ENCODE data around the gene RFX7. TPM values are rescaled to one million over a fixed set of nuclear protein-coding genes. Genes with fewer than 3 reads are reported as not detected.

The RFX7 gene
- polyA plus RNA-seq, 2 of the 4 experiments (the other 2 are of a cell fraction), result 11.7 to 14.9 TPM

- CTCF ChIA-PET, result interaction anchor here (0.6 to 4.9 kb wide), 39 partner anchors 8 to 417 kb away, joined by 3 to 68 read pairs (median 4); partner anchors contain the start of gene NEDD4
- Histone ChIP-seq H3K4me2 (no peak overlapping the region), H3K4me1 (0 out of 3 replicates have a peak, but pooled peaks cover 6% of the 10 kb centered on the region), H3K27ac (peak overlapping the region; percentile 0 to 4; a peak in 1 of 6 replicates), H3K4me3 (no peak overlapping the region), H3K9me3 (no peaks in the 10 kb centered on the region)
- TF ChIP-seq FOXS1 (CRISPR knock-in tag; IDR thresholded peaks at IDR 0.05) (no peak), RARB (CRISPR knock-in tag; IDR thresholded peaks at IDR 0.05) (no peak), EP300 (IDR thresholded peaks at IDR 0.05) (no peak), JUN (IDR thresholded peaks at IDR 0.05) (no peak), CHD2 (IDR thresholded peaks at IDR 0.05; ENCODE audit: low read length, partially characterized antibody) (no peak), CBX2 (IDR thresholded peaks at IDR 0.05; ENCODE audit: borderline replicate concordance, low read depth) (no peak), HOXA7 (CRISPR knock-in tag; IDR thresholded peaks at IDR 0.05) (no peak), RCOR1 (IDR thresholded peaks at IDR 0.05; ENCODE audit: low read depth, low read length) (no peak), NFE2L2 (conservative IDR thresholded peaks at IDR 0.05; ENCODE audit: low read length) (0 out of 2 replicates have a peak, but pooled peaks have one; percentile 18), FOSL2 (IDR thresholded peaks at IDR 0.05) (no peak), FOSL2 (CRISPR knock-in tag; IDR thresholded peaks at IDR 0.05) (no peak), EHMT2 (IDR thresholded peaks at IDR 0.05; ENCODE audit: low read depth) (no peak), SMC3 (IDR thresholded peaks at IDR 0.05) (peak; percentile 90), RAD21 (conservative IDR thresholded peaks at IDR 0.05 in 1 of 2, IDR thresholded peaks at IDR 0.05 in 1 of 2) (peak; percentile 89), SREBF2 (IDR thresholded peaks at IDR 0.05) (no peak), USF2 (IDR thresholded peaks at IDR 0.05) (no peak), NR3C1 (IDR thresholded peaks at IDR 0.05) (no peak), ZSCAN20 (CRISPR knock-in tag; IDR thresholded peaks at IDR 0.05) (no peak), JUNB (IDR thresholded peaks at IDR 0.05) (no peak), MAFK (IDR thresholded peaks at IDR 0.05; ENCODE audit: partially characterized antibody) (peak; percentile 21), ZC3H11A (IDR thresholded peaks at IDR 0.05) (no peak), RFX5 (IDR thresholded peaks at IDR 0.05) (no peak)
- TF ChIP-seq, protein P1, sequence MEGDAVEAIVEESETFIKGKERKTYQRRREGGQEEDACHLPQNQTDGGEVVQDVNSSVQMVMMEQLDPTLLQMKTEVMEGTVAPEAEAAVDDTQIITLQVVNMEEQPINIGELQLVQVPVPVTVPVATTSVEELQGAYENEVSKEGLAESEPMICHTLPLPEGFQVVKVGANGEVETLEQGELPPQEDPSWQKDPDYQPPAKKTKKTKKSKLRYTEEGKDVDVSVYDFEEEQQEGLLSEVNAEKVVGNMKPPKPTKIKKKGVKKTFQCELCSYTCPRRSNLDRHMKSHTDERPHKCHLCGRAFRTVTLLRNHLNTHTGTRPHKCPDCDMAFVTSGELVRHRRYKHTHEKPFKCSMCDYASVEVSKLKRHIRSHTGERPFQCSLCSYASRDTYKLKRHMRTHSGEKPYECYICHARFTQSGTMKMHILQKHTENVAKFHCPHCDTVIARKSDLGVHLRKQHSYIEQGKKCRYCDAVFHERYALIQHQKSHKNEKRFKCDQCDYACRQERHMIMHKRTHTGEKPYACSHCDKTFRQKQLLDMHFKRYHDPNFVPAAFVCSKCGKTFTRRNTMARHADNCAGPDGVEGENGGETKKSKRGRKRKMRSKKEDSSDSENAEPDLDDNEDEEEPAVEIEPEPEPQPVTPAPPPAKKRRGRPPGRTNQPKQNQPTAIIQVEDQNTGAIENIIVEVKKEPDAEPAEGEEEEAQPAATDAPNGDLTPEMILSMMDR (IDR thresholded peaks at IDR 0.05), result peak; percentile 91
- TF ChIP-seq, protein P2, sequence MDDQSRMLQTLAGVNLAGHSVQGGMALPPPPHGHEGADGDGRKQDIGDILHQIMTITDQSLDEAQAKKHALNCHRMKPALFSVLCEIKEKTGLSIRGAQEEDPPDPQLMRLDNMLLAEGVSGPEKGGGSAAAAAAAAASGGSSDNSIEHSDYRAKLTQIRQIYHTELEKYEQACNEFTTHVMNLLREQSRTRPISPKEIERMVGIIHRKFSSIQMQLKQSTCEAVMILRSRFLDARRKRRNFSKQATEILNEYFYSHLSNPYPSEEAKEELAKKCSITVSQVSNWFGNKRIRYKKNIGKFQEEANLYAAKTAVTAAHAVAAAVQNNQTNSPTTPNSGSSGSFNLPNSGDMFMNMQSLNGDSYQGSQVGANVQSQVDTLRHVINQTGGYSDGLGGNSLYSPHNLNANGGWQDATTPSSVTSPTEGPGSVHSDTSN (IDR thresholded peaks at IDR 0.05), result no peak
- TF ChIP-seq, protein P3, sequence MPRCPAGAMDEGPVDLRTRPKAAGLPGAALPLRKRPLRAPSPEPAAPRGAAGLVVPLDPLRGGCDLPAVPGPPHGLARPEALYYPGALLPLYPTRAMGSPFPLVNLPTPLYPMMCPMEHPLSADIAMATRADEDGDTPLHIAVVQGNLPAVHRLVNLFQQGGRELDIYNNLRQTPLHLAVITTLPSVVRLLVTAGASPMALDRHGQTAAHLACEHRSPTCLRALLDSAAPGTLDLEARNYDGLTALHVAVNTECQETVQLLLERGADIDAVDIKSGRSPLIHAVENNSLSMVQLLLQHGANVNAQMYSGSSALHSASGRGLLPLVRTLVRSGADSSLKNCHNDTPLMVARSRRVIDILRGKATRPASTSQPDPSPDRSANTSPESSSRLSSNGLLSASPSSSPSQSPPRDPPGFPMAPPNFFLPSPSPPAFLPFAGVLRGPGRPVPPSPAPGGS (IDR thresholded peaks at IDR 0.05), result no peak
- ATAC-seq (peak; percentile 78 to 87), DNase-seq (ENCODE audit: low read depth in 1 of 2, low spot score in 1 of 2) (peak; percentile 75 to 76), FAIRE-seq (peak; percentile 92)
- POLR2A ChIA-PET, result interaction anchor here (1.4 kb wide), 1 partner anchor 59 kb away, joined by 4 read pairs; no protein-coding TSS in a partner anchor
- 1% methylated on average over 2 of the region's 2 CpGs for WGBS (ENCODE audit: missing lambda C conversion rate)
Measured at GRCh38 chr15:56052395-56053045, 191.2 kb downstream of the RFX7 start.

Measured in A549 (cell line).